ENCODE data around the gene ANKRD16.

DNA sequence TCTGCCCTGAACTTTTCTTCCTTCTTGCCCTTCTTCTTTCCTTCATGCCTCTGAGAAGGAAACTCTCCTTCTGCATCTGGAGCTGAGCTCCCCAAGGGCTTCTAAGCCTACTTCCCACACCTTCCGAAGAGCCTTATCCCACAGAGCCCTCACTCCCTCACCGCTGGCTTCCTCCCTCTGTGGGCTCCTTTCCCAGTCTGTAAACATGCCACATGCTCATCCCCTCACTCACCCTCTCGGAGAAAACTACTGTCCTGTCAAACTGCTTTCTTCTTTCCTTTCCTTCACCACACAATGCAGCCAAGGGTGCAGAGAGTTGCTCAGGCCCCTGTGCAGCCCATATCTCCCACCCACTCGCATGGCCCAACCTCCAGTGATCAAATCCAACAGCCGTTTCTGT is 18.1 kb downstream of the ANKRD16 start:
- TF ChIP-seq POLR2AphosphoS5 (IDR thresholded peaks at IDR 0.05; ENCODE audit: low read depth, low read length) (no peak), SIN3A (IDR thresholded peaks at IDR 0.05; ENCODE audit: borderline replicate concordance, insufficient read depth, low read depth, low read length) (no peak), REST (IDR thresholded peaks at IDR 0.05; ENCODE audit: insufficient read depth in 1 of 2, low read depth in 2 of 2, low read length in 1 of 2) (no peak)
- TF ChIP-seq, protein P1, sequence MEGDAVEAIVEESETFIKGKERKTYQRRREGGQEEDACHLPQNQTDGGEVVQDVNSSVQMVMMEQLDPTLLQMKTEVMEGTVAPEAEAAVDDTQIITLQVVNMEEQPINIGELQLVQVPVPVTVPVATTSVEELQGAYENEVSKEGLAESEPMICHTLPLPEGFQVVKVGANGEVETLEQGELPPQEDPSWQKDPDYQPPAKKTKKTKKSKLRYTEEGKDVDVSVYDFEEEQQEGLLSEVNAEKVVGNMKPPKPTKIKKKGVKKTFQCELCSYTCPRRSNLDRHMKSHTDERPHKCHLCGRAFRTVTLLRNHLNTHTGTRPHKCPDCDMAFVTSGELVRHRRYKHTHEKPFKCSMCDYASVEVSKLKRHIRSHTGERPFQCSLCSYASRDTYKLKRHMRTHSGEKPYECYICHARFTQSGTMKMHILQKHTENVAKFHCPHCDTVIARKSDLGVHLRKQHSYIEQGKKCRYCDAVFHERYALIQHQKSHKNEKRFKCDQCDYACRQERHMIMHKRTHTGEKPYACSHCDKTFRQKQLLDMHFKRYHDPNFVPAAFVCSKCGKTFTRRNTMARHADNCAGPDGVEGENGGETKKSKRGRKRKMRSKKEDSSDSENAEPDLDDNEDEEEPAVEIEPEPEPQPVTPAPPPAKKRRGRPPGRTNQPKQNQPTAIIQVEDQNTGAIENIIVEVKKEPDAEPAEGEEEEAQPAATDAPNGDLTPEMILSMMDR (IDR thresholded peaks at IDR 0.05), result no peak

Measured in Panc1 (cell line).